ENCODE measurements around the gene DISC1.

DNA sequence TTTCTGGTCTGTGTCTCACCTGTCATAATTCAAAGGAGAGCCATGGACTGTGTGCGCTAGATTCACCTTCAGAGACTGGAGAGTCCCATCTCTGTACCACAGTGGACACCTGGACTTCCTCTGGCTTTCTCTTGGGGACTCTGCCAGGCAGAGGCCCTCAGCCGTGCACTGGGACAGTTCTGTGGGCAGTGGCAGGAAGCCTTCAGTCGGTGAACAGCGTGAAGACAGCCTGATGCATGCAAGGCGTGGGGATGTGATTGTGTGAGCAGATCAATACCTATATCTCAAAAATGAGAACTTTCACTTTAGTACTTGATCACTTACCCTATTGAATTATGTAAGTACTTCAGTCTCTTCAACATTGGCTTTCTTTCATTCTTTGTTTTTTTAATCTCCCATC, 245.3 kb downstream of the DISC1 start:
- TF ChIP-seq EP300 (IDR thresholded peaks at IDR 0.05) (no peak), POLR2A (IDR thresholded peaks at IDR 0.05) (no peak)
- TF ChIP-seq, protein P1, sequence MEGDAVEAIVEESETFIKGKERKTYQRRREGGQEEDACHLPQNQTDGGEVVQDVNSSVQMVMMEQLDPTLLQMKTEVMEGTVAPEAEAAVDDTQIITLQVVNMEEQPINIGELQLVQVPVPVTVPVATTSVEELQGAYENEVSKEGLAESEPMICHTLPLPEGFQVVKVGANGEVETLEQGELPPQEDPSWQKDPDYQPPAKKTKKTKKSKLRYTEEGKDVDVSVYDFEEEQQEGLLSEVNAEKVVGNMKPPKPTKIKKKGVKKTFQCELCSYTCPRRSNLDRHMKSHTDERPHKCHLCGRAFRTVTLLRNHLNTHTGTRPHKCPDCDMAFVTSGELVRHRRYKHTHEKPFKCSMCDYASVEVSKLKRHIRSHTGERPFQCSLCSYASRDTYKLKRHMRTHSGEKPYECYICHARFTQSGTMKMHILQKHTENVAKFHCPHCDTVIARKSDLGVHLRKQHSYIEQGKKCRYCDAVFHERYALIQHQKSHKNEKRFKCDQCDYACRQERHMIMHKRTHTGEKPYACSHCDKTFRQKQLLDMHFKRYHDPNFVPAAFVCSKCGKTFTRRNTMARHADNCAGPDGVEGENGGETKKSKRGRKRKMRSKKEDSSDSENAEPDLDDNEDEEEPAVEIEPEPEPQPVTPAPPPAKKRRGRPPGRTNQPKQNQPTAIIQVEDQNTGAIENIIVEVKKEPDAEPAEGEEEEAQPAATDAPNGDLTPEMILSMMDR (IDR thresholded peaks at IDR 0.05): no peak
